Measurements from ENCODE around the gene TNPO1. TPM values are rescaled to one million over a fixed set of nuclear protein-coding genes. Genes with fewer than 3 reads are reported as not detected.

TNPO1 gene
- total RNA-seq, 1 experiment from 2014 or later: 201 TPM

- no peaks in the 10 kb centered on the region for H3K27me3 ChIP-seq (replicated peaks; ENCODE audit: insufficient read depth, low read depth, low read length, poor library complexity)
- CTCF ChIA-PET: no interaction called here
- DNase-seq (ENCODE audit: low spot score): no peak
- TF ChIP-seq EZH2 (IDR thresholded peaks at IDR 0.05; ENCODE audit: borderline replicate concordance, low read depth, low read length, poor library complexity, severe bottlenecking) (no peak), CTCF (conservative IDR thresholded peaks at IDR 0.05; ENCODE audit: low read depth, low read length) (no peak)
- no peaks in the 10 kb centered on the region for H3K9me3 ChIP-seq (ENCODE audit: low read depth, low read length, poor library complexity, severe bottlenecking)
- no peak overlapping the region for H3K4me3 ChIP-seq (ENCODE audit: low read depth, low read length, poor library complexity, severe bottlenecking)
- intact Hi-C loops (cut with micrococcal nuclease; ENCODE audit: unreplicated experiment): no loop called here
- no peaks in the 10 kb centered on the region for H3K4me1 ChIP-seq (ENCODE audit: insufficient read depth, low read length, poor library complexity, severe bottlenecking)
- H3K27ac ChIP-seq (ENCODE audit: low read depth, low read length, poor library complexity, severe bottlenecking): no peak overlapping the region
- BruUV-seq (replicated peaks): no TSS peak
- H3K36me3 ChIP-seq (ENCODE audit: insufficient read depth, low read length, poor library complexity, severe bottlenecking): peaks cover 96% of the 10 kb centered on the region
- POLR2A ChIA-PET (ENCODE audit: low non-redundant PET): no interaction called here
These were observed 68.4 kb downstream of the TNPO1 start for GRCh38 chr5:72884892-72885291.

GRCh38 chr5:72885824-72886223 lies 69.4 kb downstream of the TNPO1 start:
- DNase-seq (ENCODE audit: low spot score): no peak
- ChIA-PET POLR2A (ENCODE audit: low non-redundant PET) (no interaction called here), CTCF (no interaction called here)
- Histone ChIP-seq H3K4me1 (ENCODE audit: insufficient read depth, low read length, poor library complexity, severe bottlenecking) (no peaks in the 10 kb centered on the region), H3K36me3 (ENCODE audit: insufficient read depth, low read length, poor library complexity, severe bottlenecking) (peaks cover 98% of the 10 kb centered on the region), H3K27ac (ENCODE audit: low read depth, low read length, poor library complexity, severe bottlenecking) (no peak overlapping the region), H3K9me3 (ENCODE audit: low read depth, low read length, poor library complexity, severe bottlenecking) (no peaks in the 10 kb centered on the region), H3K4me3 (ENCODE audit: low read depth, low read length, poor library complexity, severe bottlenecking) (no peak overlapping the region), H3K27me3 (replicated peaks; ENCODE audit: insufficient read depth, low read depth, low read length, poor library complexity) (no peaks in the 10 kb centered on the region)
- no TSS peak for BruUV-seq (replicated peaks)
- TF ChIP-seq CTCF (conservative IDR thresholded peaks at IDR 0.05; ENCODE audit: low read depth, low read length): no peak
- TF ChIP-seq EZH2 (IDR thresholded peaks at IDR 0.05; ENCODE audit: borderline replicate concordance, low read depth, low read length, poor library complexity, severe bottlenecking): no peak
- intact Hi-C loops (cut with micrococcal nuclease; ENCODE audit: unreplicated experiment): no loop called here

- no TSS peak for BruUV-seq (replicated peaks)
- POLR2A ChIA-PET (ENCODE audit: low non-redundant PET): no interaction called here
- H3K4me3 ChIP-seq (ENCODE audit: low read depth, low read length, poor library complexity, severe bottlenecking): no peak overlapping the region
These were observed 72.1 kb downstream of the TNPO1 start for GRCh38 chr5:72888595-72888994.

More at GRCh38 chr5:72888595-72888994, 72.1 kb downstream of the TNPO1 start:
- H3K9me3 ChIP-seq (ENCODE audit: low read depth, low read length, poor library complexity, severe bottlenecking): no peaks in the 10 kb centered on the region
- H3K27me3 ChIP-seq (replicated peaks; ENCODE audit: insufficient read depth, low read depth, low read length, poor library complexity): no peaks in the 10 kb centered on the region
- TF ChIP-seq EZH2 (IDR thresholded peaks at IDR 0.05; ENCODE audit: borderline replicate concordance, low read depth, low read length, poor library complexity, severe bottlenecking) (no peak), CTCF (conservative IDR thresholded peaks at IDR 0.05; ENCODE audit: low read depth, low read length) (no peak)
- intact Hi-C loops (cut with micrococcal nuclease; ENCODE audit: unreplicated experiment): no loop called here
- H3K27ac ChIP-seq (ENCODE audit: low read depth, low read length, poor library complexity, severe bottlenecking): no peak overlapping the region
- CTCF ChIA-PET: no interaction called here
- H3K36me3 ChIP-seq (ENCODE audit: insufficient read depth, low read length, poor library complexity, severe bottlenecking): peaks cover 96% of the 10 kb centered on the region
- no peaks in the 10 kb centered on the region for H3K4me1 ChIP-seq (ENCODE audit: insufficient read depth, low read length, poor library complexity, severe bottlenecking)
- DNase-seq (ENCODE audit: low spot score): no peak
